ENCODE results near the gene WSCD2.

GRCh38 chr12:108117902-108118301, 11.2 kb upstream of the WSCD2 start:
- no peak for TF ChIP-seq CTCF (IDR thresholded peaks at IDR 0.05)
- TF ChIP-seq POLR2A (IDR thresholded peaks at IDR 0.05) = no peak
